Keratinocyte (primary cell): ENCODE measurements around the gene MBTPS1. TPM values are rescaled to one million over a fixed set of nuclear protein-coding genes. Genes with fewer than 3 reads are reported as not detected.
"Not testable (repeated sequence)": the region's sequence is repeated elsewhere in the genome, so short reads cannot be mapped to it uniquely, and the experiment has no call there.

Source experiments
- DNase-seq: peaks from one replicate; pipeline ENCODE4 v3.0.0-alpha.2; 2011; ENCODE audit warnings: low read depth, missing footprints, low spot score
- FAIRE-seq: peaks from 2 replicates; lab custom pipeline; 2011; peaks lifted over from hg19 to GRCh38; lab: Jason Lieb, UNC
- H2AFZ ChIP-seq: 2 replicates; pipeline ENCODE4 v1.6.0; 2012; ENCODE audit warnings: low read length, control low read depth, inconsistent platforms; ENCODE audit not compliant: control insufficient read depth
- H3K27ac ChIP-seq: 2 replicates; pipeline ENCODE4 v1.5.1; 2011; ENCODE audit warnings: low read length; ENCODE audit not compliant: control insufficient read depth, insufficient read depth
- H3K27me3 ChIP-seq: 3 replicates; pipeline ENCODE4 v1.6.0; 2011; ENCODE audit warnings: low read length; ENCODE audit not compliant: control insufficient read depth, insufficient read depth; ENCODE audit errors: extremely low read depth
- H3K36me3 ChIP-seq, 2 experiments: 2 replicates in 1 of 2; 3 replicates in 1 of 2; pipeline ENCODE4 v1.5.1; 2011; ENCODE audit warnings: low read length in 2 of 2, mild to moderate bottlenecking in 1 of 2; ENCODE audit not compliant: control insufficient read depth in 2 of 2, insufficient read depth in 2 of 2; ENCODE audit errors: extremely low read depth in 1 of 2
- H3K4me1 ChIP-seq: 3 replicates; pipeline ENCODE4 v1.5.1; 2011; ENCODE audit warnings: low read length; ENCODE audit not compliant: control insufficient read depth, insufficient read depth; ENCODE audit errors: extremely low read depth
- H3K4me2 ChIP-seq: 3 replicates; pipeline ENCODE4 v1.6.0; 2011; ENCODE audit warnings: low read depth, low read length; ENCODE audit not compliant: control insufficient read depth, insufficient read depth; ENCODE audit errors: extremely low read depth
- H3K4me3 ChIP-seq, 3 experiments: fragments of 200-600 bp in 1 of 3; sonication (generic) in 1 of 3; 2 replicates in 2 of 3; 3 replicates in 1 of 3; pipeline ENCODE4 v1.5.1; 2011 to 2016; ENCODE audit warnings: low read length in 3 of 3, mild to moderate bottlenecking in 3 of 3, control low read depth in 2 of 3, inconsistent platforms in 1 of 3, low read depth in 1 of 3, mixed read lengths in 1 of 3, mixed run types in 1 of 3, moderate library complexity in 1 of 3; ENCODE audit not compliant: control insufficient read depth in 2 of 3, insufficient read depth in 2 of 3; ENCODE audit errors: extremely low read depth in 1 of 3
- H3K79me2 ChIP-seq: 2 replicates; pipeline ENCODE4 v1.6.0; 2012; ENCODE audit warnings: low read length; ENCODE audit not compliant: control insufficient read depth, insufficient read depth
- H3K9ac ChIP-seq: 3 replicates; pipeline ENCODE4 v1.6.0; 2011; ENCODE audit warnings: low read length; ENCODE audit not compliant: control insufficient read depth, insufficient read depth; ENCODE audit errors: extremely low read depth
- H3K9me1 ChIP-seq: 3 replicates; pipeline ENCODE4 v1.6.0; 2011; ENCODE audit warnings: low read length; ENCODE audit not compliant: control insufficient read depth, insufficient read depth; ENCODE audit errors: extremely low read depth
- H3K9me3 ChIP-seq: 2 replicates; pipeline ENCODE4 v1.5.1; 2012; ENCODE audit warnings: low read depth, low read length; ENCODE audit not compliant: control insufficient read depth
- H4K20me1 ChIP-seq: 3 replicates; pipeline ENCODE4 v1.6.0; 2011; ENCODE audit warnings: low read length; ENCODE audit not compliant: control insufficient read depth, insufficient read depth; ENCODE audit errors: extremely low read depth
- EZH2 ChIP-seq: IDR thresholded peaks from one replicate; pipeline ENCODE4 v1.6.1; 2012; ENCODE audit warnings: inconsistent platforms, mild to moderate bottlenecking, low read length, moderate library complexity
- dilution Hi-C: fragments of 300-500 bp; cut with MboI; formaldehyde crosslinking; loops from one replicate; pipeline ENCODE4 v1.7.0; 2020; ENCODE audit warnings: low sequenced_read_pairs; ENCODE audit not compliant: extremely low pct_ligation_motif_present
- polyA plus RNA-seq, 5 experiments: library from polyadenylated mRNA; depleted of rRNA in 3 of 5; stranded (reverse) in 3 of 5; stranded (forward) in 1 of 5; unstranded in 1 of 5; fragments of >200 nt; gene quantifications; 1 replicate in 1 of 5; 2 replicates in 3 of 5; 3 replicates in 1 of 5; pipeline versions ENCODE4 v1.2.1 to v1.2.3, GENCODE V29; 2011 to 2012; ENCODE audit warnings: missing spikeins in 2 of 5, low read depth in 1 of 5, low replicate concordance in 1 of 5
- TF ChIP-seq, protein P1 (sequence below), 3 experiments: IDR thresholded peaks in 1 of 3; conservative IDR thresholded peaks in 1 of 3; optimal IDR thresholded peaks in 1 of 3; 2 replicates in 2 of 3; 3 replicates in 1 of 3; pipeline versions ENCODE3 to v1.5.1; 2011; ENCODE audit warnings: low read length in 3 of 3, mild to moderate bottlenecking in 3 of 3, moderate library complexity in 2 of 3, control low read depth in 1 of 3, inconsistent platforms in 1 of 3; ENCODE audit not compliant: insufficient read depth in 2 of 3; ENCODE audit errors: extremely low read depth in 1 of 3

Gene MBTPS1
- polyA plus RNA-seq, 1 donor (not counting 4 experiments of a cell fraction or from before 2014, with no cell fraction given): 56.0 TPM

GRCh38 chr16:84120023-84120422 lies 3.3 kb upstream of the MBTPS1 start:
- H3K9ac ChIP-seq: no peak overlapping the region
- H3K4me1 ChIP-seq: peaks cover 24% of the 10 kb centered on the region
- FAIRE-seq (no peak), DNase-seq (no peak)
- H3K9me1 ChIP-seq: no peaks in the 10 kb centered on the region
- H3K79me2 ChIP-seq: peaks cover 13% of the 10 kb centered on the region
- no peak overlapping the region for H3K4me2 ChIP-seq
- no peak overlapping the region for H3K4me3 ChIP-seq
- H3K36me3 ChIP-seq: peaks cover 0 to 3% of the 10 kb centered on the region in 2 experiments
- TF ChIP-seq, protein P1, sequence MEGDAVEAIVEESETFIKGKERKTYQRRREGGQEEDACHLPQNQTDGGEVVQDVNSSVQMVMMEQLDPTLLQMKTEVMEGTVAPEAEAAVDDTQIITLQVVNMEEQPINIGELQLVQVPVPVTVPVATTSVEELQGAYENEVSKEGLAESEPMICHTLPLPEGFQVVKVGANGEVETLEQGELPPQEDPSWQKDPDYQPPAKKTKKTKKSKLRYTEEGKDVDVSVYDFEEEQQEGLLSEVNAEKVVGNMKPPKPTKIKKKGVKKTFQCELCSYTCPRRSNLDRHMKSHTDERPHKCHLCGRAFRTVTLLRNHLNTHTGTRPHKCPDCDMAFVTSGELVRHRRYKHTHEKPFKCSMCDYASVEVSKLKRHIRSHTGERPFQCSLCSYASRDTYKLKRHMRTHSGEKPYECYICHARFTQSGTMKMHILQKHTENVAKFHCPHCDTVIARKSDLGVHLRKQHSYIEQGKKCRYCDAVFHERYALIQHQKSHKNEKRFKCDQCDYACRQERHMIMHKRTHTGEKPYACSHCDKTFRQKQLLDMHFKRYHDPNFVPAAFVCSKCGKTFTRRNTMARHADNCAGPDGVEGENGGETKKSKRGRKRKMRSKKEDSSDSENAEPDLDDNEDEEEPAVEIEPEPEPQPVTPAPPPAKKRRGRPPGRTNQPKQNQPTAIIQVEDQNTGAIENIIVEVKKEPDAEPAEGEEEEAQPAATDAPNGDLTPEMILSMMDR (optimal IDR thresholded peaks at IDR 0.05 in 1 of 3, IDR thresholded peaks at IDR 0.05 in 1 of 3, conservative IDR thresholded peaks at IDR 0.05 in 1 of 3; ENCODE audit: extremely low read depth in 1 of 3, insufficient read depth in 2 of 3, low read length in 3 of 3): no peak
- TF ChIP-seq EZH2: no peak
- dilution Hi-C loops: no loop called here
- H3K27me3 ChIP-seq: no peaks in the 10 kb centered on the region
- H4K20me1 ChIP-seq: no peaks in the 10 kb centered on the region
- no peaks in the 10 kb centered on the region for H3K9me3 ChIP-seq
- no peak overlapping the region for H2AFZ ChIP-seq
- no peak overlapping the region for H3K27ac ChIP-seq

DNA sequence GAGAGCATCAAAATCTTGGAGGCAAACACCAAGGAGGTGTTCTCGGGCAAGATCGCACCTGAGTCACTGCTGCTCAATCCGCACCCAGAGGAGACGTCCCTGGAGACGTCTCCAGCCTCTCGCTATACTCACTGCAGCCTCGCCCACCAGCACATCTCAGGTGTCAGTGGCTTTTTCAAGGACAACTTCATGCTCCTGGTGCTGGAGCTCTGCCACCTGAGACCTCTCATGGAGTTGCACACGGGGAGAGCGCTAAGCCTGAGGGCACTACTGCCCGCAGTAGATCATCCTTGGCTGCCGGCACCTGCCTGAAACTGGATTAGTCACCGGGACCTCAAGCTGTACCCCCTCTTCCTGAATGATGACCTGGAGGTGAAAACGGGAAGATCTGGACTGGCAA lies 2.6 kb upstream of the MBTPS1 start:
- dilution Hi-C loops: no loop called here

GRCh38 chr16:84118315-84118714 lies 1.6 kb upstream of the MBTPS1 start:
- H3K27me3 ChIP-seq, H3K9ac ChIP-seq, H3K4me2 ChIP-seq, H3K4me3 ChIP-seq, H3K27ac ChIP-seq, H3K9me1 ChIP-seq, FAIRE-seq, dilution Hi-C loops, H3K36me3 ChIP-seq, H3K9me3 ChIP-seq, DNase-seq, H2AFZ ChIP-seq, H4K20me1 ChIP-seq: not testable (repeated sequence)
- Histone ChIP-seq H3K4me1 (peaks cover 24% of the 10 kb centered on the region), H3K79me2 (peaks cover 29% of the 10 kb centered on the region)

More for the DNA sequence above, 2.6 kb upstream of the MBTPS1 start:
- Histone ChIP-seq H4K20me1 (no peaks in the 10 kb centered on the region), H3K9me3 (no peaks in the 10 kb centered on the region), H3K79me2 (peaks cover 20% of the 10 kb centered on the region), H3K4me2 (peak overlapping the region; percentile 22), H3K9me1 (no peaks in the 10 kb centered on the region), H3K27me3 (no peaks in the 10 kb centered on the region), H3K27ac (no peak overlapping the region), H3K9ac (no peak overlapping the region), H3K36me3 (peaks cover 0 to 3% of the 10 kb centered on the region in 2 experiments), H2AFZ (no peak overlapping the region), H3K4me1 (peaks cover 24% of the 10 kb centered on the region), H3K4me3 (no peak overlapping the region)
- TF ChIP-seq EZH2: no peak
- TF ChIP-seq, protein P1 (optimal IDR thresholded peaks at IDR 0.05 in 1 of 3, IDR thresholded peaks at IDR 0.05 in 1 of 3, conservative IDR thresholded peaks at IDR 0.05 in 1 of 3; ENCODE audit: extremely low read depth in 1 of 3, insufficient read depth in 2 of 3, low read length in 3 of 3): no peak
- no peak for FAIRE-seq
- peak; percentile 38 for DNase-seq
